Measurements from ENCODE around the gene PPA1.
"Not testable (repeated sequence)": the region's sequence is repeated elsewhere in the genome, so short reads cannot be mapped to it uniquely, and the experiment has no call there.

PPA1 gene

GRCh38 chr10:70160798-70161197, 72.4 kb downstream of the PPA1 start:
- Mint-ChIP-seq H3K27ac (no peak overlapping the region), H3K4me3 (no peak overlapping the region), H3K36me3 (peaks cover 30% of the 10 kb centered on the region), H3K9me3 (no peaks in the 10 kb centered on the region), H3K4me1 (peaks cover 25% of the 10 kb centered on the region), H3K27me3 (no peaks in the 10 kb centered on the region)
- DNase-seq (ENCODE audit: low spot score in 2 of 2), result no peak
- no peak for ATAC-seq (ENCODE audit: low read depth)

DNA sequence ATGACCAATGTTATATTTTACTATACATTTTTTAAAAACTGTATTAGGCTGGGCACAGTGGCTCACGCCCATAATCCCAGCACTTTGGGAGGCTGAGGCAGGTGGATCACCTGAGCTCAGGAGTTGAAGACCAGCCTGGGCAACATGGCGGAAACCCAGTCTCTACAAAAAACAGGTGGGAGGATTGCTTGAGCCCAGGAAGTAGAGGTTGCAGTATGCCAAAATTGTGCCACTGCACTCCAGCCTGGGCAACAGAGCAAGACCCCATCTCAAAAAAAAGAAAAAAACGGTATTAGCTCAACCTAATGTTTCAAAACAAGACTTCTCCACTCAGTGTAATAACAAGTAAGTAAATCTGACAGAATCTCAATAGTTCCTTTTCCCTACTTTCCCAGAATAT, 73.9 kb downstream of the PPA1 start:
- not testable (repeated sequence) for H3K4me3 Mint-ChIP-seq; ATAC-seq (ENCODE audit: low read depth)
- peaks cover 37% of the 10 kb centered on the region for H3K36me3 Mint-ChIP-seq

DNA sequence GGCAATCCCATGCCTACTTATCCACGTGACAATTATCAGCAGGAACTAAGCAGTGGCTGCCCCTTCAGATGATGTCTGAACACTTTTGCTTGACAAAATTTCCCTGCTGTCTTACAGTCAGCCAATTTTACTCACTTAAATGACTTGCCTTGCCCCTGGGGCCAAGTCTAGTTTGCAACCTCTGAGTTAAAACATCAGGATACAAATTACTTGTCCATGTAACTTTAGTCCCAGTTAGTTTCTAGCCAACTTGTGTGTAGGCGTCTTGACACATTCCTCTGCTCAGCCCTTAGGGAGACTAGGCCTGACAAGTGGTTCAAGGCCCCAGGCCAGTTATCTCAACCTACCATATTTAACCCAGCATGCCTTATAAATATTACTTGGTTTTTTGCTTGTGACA, 75.1 kb downstream of the PPA1 start:
- H3K36me3 Mint-ChIP-seq, result peaks cover 37% of the 10 kb centered on the region

More for the DNA sequence above, 73.9 kb downstream of the PPA1 start:
- not testable (repeated sequence) for DNase-seq (ENCODE audit: low spot score in 2 of 2); H3K9me3 Mint-ChIP-seq; H3K27me3 Mint-ChIP-seq; H3K27ac Mint-ChIP-seq
- H3K4me1 Mint-ChIP-seq, result peaks cover 24% of the 10 kb centered on the region

GRCh38 chr10:70155255-70155838, 77.9 kb downstream of the PPA1 start:
- Mint-ChIP-seq H3K9me3 (no peaks in the 10 kb centered on the region), H3K27me3 (no peaks in the 10 kb centered on the region), H3K4me1 (peaks cover 4% of the 10 kb centered on the region), H3K36me3 (peaks cover 43% of the 10 kb centered on the region), H3K27ac (no peak overlapping the region), H3K4me3 (no peak overlapping the region)
- DNase-seq (ENCODE audit: low spot score in 2 of 2), result no peak
- ATAC-seq (ENCODE audit: low read depth), result no peak

More for the DNA sequence above, 75.1 kb downstream of the PPA1 start:
- H3K27ac Mint-ChIP-seq, result no peak overlapping the region
- DNase-seq (ENCODE audit: low spot score in 2 of 2), result no peak
- H3K4me3 Mint-ChIP-seq, result no peak overlapping the region
- peaks cover 13% of the 10 kb centered on the region for H3K4me1 Mint-ChIP-seq
- H3K9me3 Mint-ChIP-seq, result no peaks in the 10 kb centered on the region
- no peak for ATAC-seq (ENCODE audit: low read depth)
- no peaks in the 10 kb centered on the region for H3K27me3 Mint-ChIP-seq
